Glomerular endothelial cell (primary cell): ENCODE data around the gene OLA1. TPM values are rescaled to one million over a fixed set of nuclear protein-coding genes. Genes with fewer than 3 reads are reported as not detected.

Experiments
- DNase-seq: peaks from one replicate; pipeline ENCODE4 v3.0.0-alpha.2; 2011; ENCODE audit warnings: low read depth, low spot score; ENCODE audit errors: extremely low read depth
- total RNA-seq: library from RNA; depleted of rRNA; stranded (reverse); fragments of >200 nt; gene quantifications from 2 replicates; pipeline ENCODE4 v1.2.3, GENCODE V29; 2015

Gene OLA1
- total RNA-seq, 1 donor from 2014 or later, result 93.5 TPM

DNA sequence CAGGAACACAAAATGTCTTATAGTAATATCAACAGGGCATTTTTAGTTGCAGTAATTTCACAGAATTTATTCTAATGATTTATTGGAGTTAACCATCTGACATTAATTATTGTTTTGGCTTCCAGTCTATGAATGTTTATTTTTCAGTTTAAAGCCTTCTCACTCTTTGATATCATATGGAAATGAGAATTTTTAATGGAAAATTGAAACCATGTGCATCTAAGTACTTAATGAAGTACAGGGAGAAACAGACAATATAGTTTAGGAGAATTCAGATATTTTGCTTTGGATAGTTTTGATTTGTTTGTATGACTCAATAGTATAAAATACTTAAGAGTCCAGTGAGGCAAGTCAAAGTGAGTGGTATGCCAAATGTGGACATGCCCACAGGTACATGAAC, 126.1 kb downstream of the OLA1 start:
- DNase-seq, result no peak

DNA sequence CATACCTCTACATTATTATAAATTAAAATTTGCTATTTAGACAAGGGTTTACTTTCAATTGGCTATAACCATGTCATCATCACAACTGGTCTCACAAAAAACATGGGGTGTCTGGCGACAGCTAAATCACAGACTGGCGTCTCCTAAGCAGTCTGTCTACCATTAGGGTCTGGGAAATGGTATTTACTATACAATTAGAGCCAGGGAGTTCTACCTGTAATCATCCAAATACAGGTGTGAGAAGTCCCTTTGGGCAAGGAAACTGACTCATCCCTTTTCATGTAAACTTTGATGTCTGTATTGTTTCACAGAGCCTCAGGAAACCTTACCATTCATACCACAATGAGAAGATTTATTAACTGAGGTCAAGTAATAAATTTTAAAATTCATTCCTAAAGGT, 126.7 kb downstream of the OLA1 start:
- DNase-seq, result no peak

DNA sequence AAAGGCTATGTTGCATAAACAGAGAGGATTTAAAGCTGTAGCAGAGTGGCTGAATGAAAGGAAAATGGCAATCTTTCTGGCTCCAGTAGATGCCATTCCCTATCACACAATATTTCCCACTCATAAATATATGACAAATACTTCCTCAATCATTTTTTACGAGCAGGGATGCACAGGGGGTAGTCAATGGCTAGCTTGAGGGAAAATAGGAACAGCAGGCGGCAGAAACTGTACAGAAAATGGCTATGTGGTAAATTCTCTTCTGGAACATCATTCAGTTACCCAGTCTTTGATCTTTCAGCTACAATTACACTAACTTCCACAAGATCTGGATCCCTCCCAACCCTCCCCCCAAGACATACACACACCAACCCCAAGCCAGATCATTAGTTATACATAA, 127.2 kb downstream of the OLA1 start:
- no peak for DNase-seq

DNA sequence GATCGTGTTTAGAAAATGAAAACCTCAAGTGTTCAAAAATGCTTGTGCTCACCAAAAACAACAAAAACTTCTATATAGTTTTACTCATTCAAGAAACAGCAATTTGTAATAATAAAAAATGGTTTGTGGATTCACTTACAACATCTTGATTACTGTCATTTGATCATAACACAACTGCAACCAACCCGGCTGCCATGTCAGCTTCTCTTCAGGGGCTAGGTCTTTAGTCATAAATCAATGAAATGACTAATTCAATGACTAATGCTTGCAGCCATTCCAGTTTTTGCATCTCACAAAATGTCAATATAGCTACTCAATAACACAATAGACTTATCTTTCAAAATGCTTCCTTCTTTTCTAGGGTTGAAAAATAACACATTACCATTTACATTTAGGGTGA, 128.0 kb downstream of the OLA1 start:
- DNase-seq, result no peak

DNA sequence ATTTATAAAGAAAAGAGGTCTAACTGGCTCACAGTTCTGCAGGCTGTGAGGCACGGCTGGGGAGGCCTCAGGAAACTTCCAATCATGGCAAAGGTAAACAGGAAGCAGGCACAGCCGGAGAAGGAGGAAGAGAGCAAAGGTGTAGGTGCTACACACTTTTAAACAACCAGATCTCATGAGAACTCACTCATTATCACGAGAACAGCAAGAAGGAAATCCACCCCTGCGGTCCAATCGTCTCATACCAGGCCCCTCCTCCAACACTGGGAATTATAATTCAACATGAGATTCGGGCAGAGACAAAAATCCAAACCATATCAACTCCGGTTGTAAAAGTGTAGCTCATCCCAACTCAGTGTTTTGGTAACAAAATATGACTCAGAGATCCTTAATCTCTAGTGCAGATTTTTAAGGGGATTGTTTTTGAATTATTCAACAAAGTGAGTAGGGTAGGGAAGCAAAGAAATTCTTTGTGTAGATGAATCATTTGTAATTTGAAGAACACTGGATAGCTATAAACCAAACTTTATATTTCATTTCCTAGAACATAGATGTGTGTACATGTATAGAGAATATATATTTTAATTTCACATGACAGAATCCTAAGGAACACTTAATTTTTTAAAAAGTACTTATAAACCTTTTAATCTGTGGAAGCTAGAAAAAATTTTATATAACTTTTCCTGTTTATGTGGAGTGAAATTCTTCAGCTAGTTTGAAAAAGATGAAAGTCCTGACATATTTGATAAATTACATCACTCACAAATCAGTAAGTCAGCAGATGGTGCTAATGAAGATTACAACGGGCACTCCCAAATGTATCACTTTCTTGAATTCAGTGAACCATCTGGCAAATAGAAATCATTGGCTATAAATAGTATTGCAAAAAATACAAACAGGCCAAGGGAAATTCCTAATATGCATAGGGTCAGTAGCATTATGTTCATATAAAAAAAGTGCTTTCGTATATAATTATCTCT, 130.1 kb downstream of the OLA1 start:
- no peak for DNase-seq

DNA sequence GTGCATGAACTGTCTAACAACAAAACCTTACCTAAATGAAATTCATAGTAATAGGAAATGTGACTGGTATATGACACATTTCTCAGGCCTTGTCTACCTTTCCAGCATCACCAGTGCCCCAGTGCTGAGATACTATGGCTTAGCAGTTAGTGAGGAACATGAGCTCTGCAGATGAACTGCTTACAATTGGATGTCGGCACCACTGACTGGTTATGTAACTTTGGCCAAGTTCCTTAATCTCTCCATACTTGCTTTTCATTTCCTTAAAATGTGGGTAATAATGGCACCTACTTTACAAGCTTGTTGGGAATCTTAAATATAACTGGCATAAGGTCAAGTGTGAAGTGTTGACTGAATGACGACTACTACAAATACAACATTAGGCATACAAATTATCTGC, 136.3 kb downstream of the OLA1 start:
- no peak for DNase-seq

DNA sequence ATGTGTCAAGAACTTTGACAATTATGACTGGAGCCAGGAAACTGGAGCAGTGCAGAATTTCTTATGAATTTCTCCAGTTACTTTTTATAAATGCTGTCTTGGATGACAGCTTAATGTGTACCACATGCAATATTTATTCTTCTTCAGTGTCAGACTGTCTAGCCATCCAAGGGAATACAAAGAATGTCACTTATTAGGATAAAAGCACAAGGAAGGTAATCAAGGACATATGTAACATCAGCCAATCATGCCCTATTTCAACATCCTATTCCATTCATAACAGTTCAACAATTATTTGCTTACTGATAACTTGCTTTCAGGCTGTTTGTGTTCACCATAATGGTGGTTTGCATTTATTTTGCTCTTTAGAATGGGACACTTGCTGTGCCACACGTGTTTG, 139.8 kb downstream of the OLA1 start:
- DNase-seq, result no peak

DNA sequence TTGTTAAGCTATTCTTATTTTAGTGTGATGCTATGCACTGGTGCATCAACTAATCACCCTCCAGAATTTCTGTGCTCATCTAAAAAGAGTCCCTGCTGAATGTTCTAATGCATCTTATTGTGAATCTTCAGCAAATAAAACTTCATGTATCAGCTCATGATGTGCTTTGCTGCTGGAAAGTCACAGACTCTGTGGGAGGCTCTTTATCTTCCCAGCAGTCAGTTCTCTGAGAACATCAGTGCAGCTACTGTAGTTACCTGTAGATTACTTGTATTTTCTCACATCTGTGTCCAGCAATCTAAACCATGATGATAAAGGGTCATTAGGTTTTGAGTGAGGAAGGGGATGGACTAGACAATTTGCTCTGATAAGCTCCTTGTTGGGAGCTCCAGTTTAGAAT, 141.6 kb downstream of the OLA1 start:
- DNase-seq, result no peak

DNA sequence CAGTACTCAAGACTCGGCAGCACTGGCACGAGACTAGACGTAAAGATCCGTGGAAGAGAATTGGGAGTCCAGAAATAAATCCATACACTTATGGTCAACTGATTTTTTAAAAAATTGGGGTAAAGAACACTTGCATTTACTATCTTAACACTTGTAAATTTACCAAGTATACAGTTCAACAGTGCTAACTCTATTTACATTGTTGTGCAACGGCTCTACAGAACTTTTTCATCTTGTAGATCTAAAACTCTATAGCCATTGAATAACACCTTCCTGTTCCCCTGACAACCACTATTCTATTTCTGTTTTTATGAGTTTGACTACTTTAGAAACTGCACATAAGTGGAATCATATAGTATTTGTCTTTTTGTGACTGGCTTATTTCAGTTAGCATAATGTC, 153.8 kb downstream of the OLA1 start:
- no peak for DNase-seq

DNA sequence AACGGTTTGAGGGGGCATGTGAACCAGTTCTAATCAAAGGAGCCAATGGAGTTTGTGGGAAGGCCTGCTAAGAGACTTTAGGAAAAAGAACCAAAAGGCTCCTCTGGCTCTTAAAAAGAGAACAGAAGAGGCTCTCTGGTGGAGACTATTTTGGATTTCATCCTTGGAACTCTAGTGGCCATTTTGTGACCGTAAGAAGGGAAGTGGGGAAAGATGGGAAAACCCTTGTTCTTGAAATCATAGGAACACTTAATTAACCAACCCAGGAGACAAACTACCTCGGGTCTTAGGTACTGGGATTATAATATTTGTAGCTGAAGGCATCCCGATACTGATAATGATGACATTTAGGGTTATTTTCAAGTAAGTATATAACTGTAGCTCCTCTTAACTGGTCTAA, 157.9 kb downstream of the OLA1 start:
- DNase-seq, result no peak

DNA sequence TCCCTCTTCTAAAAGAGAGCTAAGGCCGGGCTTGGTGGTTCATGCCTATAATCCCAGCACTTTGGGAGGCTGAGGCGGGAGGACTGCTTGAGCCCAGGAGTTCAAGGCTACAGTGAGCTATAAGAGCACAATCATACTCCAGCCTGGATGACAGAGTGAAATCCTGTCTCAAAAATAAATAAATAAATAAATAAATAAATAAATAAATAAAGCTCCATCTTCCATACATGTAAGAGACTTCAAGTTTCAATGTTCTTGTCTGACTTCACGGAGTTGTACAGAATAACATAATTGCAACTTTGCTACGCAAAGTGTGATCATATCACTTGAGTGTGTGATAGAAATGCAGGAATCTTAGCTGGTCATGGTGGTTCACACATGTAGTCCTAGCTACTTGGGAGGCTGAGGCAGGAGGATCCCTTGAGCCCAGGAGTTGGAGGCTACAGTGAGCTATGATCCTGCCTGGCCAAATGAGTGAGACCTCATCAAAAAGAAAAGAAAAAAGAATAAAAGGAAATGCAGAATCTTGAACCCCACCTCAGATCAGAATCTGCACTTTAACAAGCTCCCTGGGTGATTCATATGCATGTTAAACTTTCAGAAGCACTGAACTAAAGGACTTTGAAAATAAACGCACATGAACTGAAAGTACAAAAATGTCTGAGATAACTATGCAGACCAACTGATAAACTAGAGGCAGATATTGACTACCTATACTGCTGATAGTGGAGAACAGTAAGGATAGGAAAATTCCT, 159.4 kb downstream of the OLA1 start:
- no peak for DNase-seq

DNA sequence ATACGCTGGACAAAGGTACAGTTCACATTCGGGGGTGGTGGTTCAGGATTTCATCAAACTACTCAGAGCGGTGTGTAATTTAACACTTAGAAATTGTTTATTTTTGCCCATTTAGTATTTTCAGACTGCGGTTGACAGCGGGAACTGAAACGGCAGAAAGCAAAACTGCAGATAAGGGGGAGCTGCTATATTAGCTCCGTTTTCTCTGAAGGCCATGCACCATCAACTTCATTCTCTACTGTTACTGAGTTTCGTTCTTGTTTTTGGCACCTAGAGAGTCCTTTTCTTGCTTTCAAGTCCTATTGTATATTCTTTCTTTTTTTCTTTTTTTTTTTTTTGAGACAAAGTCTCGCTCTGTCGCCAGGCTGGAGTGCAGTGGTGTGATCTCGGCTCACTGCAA, 161.6 kb downstream of the OLA1 start:
- DNase-seq, result no peak

DNA sequence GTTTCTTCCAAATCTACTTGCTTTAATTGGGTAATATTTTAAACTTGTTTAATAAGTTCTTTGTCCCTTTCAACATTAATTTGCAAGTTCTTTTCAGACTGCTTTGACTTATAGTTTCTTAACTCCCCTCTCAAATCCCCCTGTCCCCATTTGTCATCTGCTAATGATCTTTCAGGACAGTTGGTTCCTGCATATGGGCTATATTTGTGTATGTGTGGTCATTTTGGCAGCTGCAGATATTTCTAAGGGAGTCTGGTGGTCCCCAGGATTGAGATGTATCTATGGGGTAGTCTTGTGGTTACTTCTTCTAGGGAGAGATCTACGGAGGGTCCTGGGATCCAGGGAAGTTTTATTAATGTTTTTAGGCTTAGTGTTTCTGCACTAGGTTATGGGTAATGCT, 162.6 kb downstream of the OLA1 start:
- DNase-seq, result no peak

DNA sequence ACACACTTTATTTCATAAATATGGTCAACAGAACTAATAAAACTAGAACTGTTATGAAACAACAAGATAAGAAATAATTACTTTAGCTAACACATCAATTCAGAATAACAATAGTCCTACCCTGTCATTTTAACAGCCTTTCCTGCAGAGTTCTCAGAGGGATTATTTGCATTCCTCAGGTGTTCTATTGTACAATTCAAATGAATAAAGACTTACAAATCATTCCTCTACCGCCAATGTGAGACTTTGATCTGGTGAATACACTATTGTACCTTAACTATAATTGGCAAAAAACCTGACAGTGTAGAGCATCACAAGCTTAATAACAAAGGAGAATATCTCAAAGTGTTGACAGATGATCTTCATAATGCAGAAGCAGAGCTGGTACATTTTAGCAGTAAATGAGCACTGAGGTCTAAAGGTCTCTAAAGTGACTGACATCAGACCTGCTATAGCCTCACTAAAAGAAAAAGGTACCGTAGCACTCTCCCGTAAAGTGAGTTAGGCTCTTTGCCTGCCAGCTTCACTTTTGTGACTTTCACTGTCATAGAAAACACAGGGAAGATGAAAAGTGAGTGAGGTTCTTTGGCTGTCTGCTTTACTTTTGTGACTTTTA, 164.4 kb downstream of the OLA1 start:
- no peak for DNase-seq

DNA sequence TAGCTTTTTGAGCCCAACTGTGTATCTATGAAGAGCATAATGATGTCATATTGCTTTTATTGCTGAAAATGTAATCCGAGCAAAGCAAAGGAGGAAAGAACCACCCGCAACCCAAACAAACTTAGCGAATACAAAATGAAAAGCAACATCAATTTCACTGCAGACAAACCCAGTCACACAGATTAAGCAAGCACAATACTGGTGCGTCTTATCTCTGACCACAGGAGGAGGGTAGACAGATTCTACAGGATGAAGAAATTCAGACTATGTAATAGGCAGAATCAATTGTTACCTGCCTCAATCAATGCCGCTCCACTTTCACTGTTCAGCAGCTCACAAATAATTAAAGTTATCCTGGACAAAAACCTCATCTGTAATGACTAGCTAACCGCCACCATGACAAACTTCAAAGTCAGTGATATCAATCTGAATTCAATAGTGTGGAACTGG, 167.6 kb downstream of the OLA1 start:
- no peak for DNase-seq

DNA sequence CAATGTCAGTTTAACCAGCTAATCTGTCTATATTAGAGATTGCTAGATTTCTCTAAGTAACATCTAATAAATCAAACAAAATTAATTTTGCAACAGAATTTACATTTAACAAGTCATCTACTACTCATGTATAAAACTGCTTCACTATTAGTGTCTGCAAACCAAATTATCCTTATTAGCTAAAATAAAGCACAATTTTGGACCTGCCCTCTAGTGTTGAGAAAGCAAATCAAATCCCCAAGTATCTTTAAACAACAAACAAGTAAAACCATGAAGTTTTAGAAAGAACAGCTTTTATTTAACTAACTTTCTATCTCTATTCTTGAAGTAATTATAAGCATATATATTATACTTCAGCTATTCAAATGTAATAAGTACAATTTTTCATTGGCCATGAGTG, 170.1 kb downstream of the OLA1 start:
- DNase-seq, result no peak

DNA sequence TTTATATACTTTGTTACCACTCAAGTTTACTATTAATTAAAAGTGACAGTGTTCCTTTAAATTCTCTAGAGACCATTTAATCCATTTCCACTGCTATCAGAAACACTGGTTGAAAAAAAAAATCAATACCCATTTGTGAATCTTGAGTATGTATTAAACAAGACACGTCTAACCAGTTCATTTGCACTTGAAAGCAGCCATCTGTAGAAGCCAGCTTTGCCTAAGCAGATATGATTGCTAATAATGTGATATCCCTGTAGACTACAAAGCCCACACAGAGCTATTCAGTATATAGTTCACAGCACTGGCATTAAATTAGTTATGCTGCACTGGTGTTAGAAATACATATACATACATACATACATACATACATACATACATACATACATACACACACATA, 171.4 kb downstream of the OLA1 start:
- DNase-seq, result no peak

DNA sequence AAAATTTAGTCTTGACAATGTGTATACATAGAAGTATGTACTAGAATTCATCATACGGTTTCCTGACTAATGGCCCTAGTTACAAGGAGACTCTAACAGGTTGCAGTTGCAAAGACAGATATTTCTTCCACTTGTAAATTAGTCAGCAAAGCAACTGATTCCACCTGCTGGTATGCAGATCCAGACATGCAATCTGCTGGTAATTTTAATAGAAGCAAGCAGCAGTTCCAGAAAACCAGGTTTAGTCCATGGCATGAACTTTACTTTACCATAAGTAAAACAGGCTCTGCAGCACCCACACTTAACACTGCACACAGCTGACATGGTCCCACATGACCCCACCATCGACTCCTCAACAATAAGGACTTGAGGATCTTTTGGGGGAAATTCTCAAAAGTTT, 172.3 kb downstream of the OLA1 start:
- no peak for DNase-seq

DNA sequence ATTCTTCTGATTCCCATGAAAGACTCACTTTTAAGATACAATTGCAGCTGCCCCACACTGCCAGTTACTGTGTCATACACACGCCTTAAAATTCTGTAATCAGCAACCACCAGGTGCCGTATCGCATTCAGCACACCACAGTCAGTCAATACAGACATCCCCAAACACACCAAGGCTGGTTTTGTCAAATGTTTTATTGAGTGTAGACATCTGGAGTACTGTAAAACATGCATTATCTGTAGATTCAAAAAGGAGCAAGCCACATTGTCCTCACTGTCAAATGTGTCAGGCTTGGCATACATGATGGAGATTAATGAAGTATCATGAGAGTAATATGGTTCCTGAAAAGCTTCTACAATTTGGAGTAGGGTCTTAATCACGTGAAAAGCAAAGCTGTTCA, 173.5 kb downstream of the OLA1 start:
- no peak for DNase-seq

DNA sequence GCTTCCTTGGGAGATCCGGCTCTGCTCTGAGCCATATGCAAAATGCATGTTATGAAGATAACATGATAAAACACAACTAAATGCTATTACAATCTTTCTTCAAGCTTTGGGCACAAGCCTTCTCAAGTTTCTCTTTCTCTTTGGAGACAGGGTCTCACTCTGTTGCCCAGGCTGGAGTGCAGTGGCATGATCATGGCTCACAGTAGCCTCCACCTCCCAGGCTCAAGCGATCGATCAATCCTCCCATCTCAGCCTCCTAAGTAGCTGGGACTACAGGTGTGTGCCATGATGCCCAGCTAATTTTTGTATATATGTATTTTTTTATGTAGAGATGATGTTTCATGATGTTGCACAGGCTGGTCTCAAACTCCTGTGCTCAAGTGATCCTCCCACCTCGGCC, 175.5 kb downstream of the OLA1 start:
- no peak for DNase-seq

DNA sequence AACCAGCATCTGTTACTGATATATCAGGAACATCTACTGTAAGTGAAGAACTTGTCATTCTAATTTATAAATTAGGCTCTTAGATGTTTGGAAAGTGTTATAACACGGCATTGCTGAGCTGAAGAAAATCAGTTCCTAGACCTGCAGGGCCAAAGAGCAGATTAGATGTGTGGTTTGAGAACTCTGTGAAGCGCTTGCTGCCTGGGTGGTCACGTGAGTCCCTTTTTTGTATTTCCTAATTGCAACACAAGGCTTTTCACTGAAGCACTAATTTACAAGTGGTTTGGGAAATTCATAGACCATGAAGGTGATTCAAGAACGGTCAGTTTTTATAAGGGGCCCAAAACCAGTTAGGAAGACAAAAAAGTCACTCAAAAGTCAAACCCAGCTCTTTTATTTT, 176.3 kb downstream of the OLA1 start:
- DNase-seq, result no peak

DNA sequence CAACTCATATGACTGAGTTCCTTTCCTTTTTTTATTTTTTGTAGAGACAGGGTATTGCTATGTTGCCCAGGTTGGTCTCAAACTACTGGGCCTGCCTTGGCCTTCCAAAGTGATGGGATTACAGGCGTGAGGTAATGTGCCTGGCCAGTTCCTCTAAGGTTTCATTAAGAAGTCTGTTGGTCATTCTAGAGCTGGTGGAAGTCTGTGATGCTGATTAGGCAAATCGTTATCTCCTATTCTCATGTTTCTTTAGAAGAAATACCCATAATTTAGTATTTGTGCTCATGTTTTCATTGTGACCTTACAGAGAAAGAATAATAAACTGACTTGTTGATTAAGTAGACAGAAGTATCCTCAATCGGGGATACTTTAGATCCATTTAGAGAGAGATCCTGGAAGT, 177.0 kb downstream of the OLA1 start:
- DNase-seq, result no peak
